AG09319 (cell line): ENCODE data around the gene TRAPPC13.

Experiments used
- DNase-seq: peaks from one replicate; pipeline ENCODE4 v3.0.0-alpha.2; 2010; ENCODE audit warnings: low read depth; ENCODE audit errors: extremely low read depth
- TF ChIP-seq, protein P1 (sequence below): IDR thresholded peaks from 2 replicates; pipeline ENCODE4 v1.5.1; 2011; ENCODE audit warnings: low read depth, mild to moderate bottlenecking, inconsistent platforms, low read length, moderate library complexity

TRAPPC13 gene

DNA sequence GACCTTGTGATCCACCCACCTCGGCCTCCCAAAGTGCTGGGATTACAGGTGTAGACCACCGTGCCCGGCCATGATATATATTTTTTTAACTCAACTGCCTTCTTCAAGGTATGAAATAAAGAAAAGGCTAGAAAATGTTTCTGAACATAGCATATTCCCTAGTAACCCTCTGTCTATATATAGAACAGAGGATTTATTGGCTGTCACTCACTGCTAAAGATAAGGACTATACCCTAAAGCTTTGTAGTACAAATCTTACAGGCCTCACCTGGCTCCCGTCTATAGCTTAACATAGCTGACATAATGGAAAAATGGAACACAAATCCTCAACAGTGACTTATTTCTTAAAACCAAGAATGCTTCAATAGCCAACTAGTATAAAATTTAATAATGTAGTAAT is 82.8 kb downstream of the TRAPPC13 start:
- DNase-seq: no peak
- TF ChIP-seq, protein P1, sequence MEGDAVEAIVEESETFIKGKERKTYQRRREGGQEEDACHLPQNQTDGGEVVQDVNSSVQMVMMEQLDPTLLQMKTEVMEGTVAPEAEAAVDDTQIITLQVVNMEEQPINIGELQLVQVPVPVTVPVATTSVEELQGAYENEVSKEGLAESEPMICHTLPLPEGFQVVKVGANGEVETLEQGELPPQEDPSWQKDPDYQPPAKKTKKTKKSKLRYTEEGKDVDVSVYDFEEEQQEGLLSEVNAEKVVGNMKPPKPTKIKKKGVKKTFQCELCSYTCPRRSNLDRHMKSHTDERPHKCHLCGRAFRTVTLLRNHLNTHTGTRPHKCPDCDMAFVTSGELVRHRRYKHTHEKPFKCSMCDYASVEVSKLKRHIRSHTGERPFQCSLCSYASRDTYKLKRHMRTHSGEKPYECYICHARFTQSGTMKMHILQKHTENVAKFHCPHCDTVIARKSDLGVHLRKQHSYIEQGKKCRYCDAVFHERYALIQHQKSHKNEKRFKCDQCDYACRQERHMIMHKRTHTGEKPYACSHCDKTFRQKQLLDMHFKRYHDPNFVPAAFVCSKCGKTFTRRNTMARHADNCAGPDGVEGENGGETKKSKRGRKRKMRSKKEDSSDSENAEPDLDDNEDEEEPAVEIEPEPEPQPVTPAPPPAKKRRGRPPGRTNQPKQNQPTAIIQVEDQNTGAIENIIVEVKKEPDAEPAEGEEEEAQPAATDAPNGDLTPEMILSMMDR: no peak

GRCh38 chr5:65708145-65708544 is 83.3 kb downstream of the TRAPPC13 start:
- TF ChIP-seq, protein P1: no peak
- DNase-seq: no peak
